IPS DF 4.7 (cell line): ENCODE measurements around the gene SDF4.

ENCODE experiments used
- DNase-seq: peaks from one replicate; pipeline ENCODE4 v3.0.0-alpha.2; 2013; ENCODE audit warnings: low spot score; ENCODE audit errors: extremely low read depth

SDF4 gene

DNA sequence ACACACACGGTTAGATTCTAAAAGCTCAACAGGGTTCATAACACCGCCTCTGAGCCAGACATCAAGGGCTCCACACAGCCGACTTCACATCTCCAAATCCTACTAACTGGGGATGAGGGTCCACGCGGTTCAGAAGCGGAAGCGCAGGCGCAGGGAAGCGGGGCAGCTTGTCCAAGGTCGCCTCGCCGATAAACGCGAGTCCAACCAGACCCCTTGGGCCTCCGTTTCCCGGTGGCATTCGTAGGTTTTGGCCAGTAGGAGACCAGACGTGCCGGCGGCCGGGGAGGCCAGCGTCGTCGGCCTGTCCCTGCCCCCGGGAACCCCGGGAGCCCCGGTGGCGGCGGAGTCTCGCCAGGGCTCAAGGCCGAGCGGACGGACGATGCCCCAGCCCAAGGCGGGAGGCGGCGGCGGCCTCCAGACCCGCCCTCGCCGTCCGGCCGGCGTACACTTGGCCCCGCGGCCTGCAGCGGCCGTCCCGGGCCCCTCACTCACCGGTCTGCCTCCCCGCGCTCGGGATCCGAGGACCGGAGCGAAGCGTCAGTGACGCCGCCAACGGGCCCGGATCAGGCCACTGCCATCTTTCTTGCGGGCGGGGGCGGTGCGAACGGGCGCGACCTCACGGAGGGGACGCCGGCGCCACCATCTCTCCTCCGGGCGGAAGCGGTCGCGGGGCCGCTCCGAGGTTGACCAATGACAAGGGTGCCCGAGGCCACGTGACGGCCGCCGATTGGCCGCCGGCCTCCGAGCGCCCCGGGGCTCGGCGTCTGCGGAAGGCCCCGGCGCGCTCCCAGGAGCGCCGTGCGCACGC is at the start of gene SDF4:
Gene SDF4 (minus strand): TSS at position 602 of the 808 bp plus-strand sequence. CDS start 3,229 bp downstream, outside the sequence.
- DNase-seq = peak; percentile 66

DNA sequence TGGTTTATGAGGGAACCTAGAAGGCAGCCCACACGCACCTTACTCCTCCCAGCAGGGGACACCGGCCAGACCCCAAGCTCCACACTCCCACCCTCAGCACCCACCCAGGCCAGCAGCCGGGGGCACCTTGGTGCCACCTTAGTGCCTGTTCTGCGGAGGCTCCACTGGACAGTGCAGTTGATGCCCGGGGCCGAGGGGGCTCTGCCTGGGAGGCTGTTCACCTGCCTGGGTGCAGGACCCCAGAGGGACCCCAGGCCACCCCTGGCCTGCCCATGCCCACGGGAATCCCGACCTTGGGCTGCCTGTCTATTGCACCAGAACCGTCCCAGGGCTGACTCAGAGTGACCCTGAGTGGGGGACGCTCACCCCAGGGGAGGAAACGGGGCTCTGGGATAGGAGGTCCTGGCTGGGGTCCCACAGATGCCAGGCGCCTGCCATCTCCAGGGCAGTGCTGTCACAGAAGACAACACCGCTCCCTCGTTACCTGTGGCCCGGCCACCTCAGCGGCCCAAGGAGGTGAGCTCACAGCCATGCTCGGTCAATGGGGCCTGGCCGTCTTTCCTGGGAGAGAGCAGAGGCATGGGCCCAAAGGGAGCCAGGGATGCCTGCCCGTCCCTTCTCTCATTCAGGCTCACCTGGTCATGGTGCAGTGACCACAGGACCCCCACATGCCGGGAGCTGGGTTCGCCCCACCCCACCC is 49.1 kb upstream of the SDF4 start:
- no peak for DNase-seq

DNA sequence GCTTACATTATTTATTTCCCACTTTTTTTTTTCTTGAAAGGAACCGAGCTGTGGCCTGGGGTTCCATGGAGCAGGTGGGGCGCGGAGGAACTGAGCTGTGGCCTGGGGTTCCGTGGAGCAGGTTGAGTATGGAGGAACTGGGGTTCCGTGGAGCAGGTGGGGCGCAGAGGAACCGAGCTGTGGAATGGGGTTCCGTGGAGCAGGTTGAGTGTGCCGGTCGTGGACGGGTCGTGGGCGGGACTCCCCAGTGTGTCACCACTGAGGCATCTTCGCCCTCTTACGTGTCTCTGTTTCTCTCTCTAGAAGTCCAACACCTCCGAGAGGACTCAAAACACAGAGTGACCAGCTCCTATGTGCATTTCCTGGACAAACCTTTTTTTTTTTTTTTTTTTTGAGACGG is 47.2 kb upstream of the SDF4 start:
- no peak for DNase-seq

DNA sequence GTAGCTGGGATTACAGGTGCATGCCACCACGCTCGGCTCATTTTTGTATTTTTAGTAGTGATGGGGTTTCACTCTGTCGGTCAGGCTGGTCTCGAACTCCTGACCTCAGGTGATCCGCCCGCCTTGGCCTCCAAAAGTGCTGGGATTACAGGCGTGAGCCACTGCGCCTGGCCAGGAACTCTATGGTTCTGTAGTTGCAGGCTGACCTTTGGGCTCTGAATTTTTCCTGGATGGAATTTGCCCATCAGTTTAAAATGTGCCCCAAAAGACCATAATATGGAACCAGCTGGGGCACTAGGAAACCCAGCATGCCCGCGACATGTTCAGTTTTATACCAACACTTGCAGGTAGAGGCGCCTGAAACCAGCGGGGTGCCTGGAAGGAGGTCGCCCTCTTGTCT is 46.8 kb upstream of the SDF4 start:
- no peak for DNase-seq

DNA sequence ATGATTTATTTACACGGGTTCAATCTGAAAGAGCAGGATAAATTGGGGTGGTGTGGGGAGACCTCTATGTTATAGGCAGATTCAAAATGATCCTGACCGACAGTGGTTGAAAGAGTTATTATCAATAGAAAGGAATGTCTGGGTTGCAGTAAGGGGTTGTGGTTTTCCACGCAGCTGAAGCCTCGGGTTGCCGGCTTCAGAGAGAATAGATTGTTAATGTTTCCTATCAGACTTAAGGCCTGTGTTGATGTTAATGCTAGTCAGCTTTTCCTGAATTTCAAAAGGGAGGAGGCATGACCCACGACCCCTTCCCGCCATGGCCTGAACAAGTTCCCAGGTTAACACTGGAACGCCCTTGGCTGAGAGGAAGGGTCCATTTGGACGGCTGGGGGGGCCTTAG is 44.0 kb upstream of the SDF4 start:
- no peak for DNase-seq

DNA sequence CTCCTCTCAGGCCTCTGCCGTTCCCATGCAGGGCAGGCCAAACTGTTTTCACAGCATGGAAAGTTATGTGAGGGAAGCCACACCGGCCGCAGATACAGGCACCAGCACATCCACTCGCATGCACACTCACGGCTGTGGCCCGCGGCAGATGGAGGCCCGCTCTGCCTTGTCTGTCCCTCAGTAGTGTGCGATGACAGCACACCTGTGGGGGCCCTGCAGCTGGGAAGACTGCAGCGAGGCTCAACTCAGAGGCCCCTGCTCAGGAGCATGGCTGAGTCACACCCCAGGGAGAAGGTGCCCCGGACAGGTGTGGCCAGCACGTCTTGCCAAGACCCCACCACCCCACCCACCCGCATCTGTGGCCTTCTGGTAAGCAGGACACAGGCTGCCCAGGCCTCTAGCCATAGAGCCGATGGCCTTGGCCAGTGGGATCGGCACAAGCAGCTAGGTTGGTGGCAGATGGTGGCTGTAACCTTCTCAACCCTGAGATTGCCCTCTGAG is 43.2 kb upstream of the SDF4 start:
- DNase-seq = no peak

DNA sequence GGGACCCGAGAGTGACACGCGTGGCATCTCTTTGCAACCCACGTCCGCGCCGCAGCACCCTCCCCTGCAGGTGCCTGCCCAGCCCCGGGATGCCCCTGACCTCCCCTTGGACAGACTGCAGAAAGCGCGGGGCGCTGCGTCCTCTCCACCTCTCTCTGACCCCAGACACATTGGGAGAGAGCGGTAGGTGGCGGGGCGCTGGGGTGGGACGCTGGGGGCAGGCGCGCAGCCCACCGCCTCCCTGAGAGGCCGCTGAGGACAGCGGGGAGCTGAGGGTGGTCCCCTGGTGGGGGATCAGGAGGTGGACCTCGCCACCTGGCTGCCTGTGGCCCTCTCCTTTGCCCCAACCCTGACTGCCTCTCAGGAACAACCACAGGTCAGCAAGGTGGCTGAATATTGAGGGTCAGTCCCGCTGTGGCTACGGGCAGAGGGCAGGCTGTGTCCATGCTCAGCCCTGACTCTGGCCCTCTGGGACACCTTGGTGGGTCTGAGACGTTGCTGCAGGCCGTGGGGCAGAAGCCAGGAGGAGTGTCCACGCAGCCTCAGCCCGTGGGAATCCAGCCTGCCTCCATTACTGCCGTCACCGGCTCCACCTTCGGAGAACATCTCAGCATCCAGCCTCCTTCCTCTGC is 42.6 kb upstream of the SDF4 start:
- DNase-seq = no peak

DNA sequence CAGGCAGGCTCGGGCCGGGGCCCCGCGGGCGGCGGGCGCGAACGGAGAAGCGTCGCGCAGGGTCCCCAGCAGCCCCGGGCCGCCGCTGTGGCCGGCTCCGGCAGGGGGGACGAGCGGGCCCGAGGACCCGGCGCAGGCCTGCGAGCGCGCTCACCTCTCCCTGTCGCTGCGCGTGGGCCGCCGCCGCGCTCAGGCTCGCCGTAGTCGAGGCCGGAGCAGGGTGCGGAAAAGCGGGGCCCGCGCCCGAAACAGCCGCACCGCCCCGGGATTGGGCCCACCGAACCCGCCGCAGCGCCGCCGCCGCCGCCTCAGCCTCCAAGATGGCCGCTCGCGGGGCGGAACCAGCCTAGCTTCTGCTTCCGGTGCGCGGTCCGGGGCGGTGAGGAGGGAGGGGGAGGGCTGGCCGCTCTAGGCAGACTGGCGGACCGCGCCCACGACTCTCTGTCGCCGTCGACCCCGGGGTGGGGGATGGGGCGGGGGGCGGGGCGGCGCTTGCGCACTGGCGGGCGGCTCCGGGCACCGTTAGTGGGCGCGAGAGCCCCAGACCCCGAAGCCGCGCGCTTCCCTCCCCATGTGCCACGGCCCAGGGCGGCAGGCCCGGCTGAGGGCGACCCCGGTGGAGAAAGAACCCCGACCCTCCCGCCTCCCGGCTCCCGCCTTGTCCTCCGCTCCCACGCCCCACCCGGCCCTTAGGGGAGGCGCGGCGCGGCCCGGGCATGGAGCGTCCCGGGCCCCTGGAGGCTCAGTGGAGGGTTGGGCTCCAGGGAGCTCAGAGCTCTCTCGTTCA is 41.9 kb upstream of the SDF4 start, which contains the start of gene UBE2J2:
Gene UBE2J2 (minus strand): TSS at position 343 of the 787 bp plus-strand sequence. CDS start 5,862 bp downstream, outside the sequence.
- no peak for DNase-seq

DNA sequence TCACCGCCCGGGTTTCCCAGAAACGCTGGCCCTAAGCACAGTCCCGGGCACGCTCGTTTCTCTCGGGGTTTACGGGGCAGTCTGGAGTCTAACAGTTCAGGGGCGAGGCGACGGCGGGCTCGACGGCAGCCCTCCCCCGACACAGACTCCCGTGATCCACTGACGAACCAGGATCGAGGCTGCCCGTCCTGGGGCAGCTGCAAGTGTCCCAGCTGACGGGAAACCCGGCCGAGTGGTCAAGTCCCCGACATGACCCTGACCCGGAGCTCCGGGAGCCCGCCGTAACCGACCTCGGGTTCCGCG is 41.4 kb upstream of the SDF4 start:
- no peak for DNase-seq

DNA sequence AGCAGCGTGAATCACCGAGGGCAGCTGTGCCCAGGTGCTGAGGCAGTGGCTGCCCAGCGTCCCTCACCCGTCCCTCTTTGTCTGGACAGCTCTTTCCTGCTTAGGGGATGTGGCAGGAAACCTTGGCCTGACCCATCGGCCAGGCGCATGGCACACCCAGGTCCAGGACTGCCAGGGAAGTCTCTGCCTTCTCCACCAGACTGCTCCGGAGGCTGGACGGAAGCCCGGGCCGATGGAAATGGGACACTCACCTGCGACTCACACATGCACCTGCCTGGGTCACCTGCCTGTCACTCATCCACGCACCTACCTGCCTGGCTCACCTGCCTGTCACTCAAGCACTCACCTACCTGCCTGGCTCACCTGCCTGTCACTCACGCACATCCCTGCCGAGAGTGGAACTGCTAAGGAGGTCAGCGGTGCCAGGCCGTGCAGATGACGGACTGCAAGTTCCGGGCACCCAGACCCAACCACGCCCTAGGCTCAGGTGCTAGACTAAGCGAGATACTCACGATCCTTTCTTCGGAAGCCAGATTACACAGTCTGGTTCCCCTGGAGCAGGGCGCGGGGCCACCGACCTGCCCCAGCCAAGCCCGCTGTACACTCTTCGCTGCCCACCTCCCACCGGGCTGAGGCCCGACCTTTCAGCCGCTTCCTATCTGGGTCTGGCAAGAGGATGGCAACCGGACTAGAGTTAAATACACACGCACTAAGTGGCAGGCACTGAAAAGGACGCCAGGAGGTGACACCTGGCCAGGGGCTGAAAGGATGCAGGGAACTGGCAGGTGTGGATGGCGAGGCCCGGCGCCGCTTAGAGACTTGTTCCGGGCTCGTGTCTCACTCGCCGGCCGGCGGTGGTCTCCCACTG is 40.8 kb upstream of the SDF4 start:
- no peak for DNase-seq

- DNase-seq = no peak
Measured at GRCh38 chr1:1270813-1271212, 39.0 kb upstream of the SDF4 start.

GRCh38 chr1:1268284-1268682 is 36.5 kb upstream of the SDF4 start:
- no peak for DNase-seq

DNA sequence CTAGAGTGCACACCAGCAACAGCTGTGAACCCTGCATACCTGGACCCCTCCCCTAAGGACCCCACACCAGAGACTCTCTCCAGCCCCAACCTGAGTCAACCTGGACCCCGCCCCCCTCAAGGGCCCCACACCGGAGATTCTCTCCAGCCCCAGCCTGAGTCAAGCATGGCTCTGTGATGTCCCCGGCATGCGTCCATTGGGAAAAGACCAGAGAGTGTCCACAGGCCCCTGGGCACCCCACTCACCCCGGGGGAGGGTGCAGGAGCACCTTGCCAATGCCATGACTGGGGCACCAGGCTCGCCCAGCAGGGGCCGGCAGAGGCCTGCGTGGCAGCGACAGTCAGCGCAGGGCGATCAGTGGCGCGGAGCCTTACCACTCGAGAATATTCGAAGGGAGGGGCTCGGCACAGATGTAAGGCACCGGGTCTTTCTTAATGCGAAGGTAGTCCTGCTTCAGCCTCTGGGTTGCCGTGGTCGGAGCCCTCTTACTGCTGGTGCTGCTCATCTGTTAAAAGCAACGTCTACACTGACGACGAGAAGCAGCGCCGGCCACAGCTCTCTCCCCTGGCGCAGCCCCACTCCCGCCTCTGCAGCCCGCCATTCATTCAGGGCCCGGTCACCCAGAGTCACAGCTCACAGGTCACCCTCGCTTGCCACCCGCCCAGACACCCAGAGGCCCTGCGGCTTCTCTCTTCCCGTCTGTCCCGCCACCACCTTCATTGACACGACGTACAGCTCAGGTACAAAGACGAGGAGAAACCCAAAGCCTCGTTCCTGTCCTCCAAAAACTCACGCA is 35.9 kb upstream of the SDF4 start:
- DNase-seq = no peak

DNA sequence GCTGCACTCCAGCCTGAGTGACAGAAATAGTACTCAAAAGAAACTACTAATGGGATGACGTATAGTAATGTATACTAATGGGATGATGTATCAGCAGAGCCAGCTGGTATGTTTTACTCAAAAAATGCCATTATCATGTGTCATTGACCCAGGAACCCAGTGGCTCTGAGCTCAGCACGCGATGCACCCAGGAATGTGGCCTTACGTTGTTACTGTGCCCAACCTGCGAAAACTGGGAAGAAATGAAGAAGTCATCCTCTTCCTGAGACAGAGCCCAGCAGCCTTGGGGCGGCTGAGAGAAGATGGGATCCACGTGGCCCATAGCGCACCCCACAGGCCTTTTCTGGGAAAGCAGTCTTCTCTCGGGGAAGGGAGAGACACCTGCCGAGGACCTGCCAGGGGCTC is 33.1 kb upstream of the SDF4 start:
- no peak for DNase-seq

DNA sequence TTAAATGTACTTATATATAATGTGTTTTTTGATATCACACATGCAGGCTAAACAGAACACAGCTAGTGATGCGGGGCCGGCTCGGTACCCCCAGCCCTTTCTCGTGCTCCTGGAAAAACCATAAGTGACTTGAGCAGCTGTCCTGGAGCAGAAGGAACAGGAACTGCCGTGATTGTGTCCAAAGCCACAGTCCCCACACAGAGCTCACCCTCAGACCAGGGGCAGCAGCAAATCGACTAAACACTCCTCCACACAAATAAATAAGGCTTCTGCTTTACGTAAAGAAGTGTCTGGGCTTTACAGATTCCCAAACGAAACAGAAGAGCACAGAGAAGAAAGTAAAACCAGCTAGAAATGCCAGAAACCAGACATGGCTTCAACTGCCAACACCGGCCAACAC is 32.2 kb upstream of the SDF4 start:
- no peak for DNase-seq

DNA sequence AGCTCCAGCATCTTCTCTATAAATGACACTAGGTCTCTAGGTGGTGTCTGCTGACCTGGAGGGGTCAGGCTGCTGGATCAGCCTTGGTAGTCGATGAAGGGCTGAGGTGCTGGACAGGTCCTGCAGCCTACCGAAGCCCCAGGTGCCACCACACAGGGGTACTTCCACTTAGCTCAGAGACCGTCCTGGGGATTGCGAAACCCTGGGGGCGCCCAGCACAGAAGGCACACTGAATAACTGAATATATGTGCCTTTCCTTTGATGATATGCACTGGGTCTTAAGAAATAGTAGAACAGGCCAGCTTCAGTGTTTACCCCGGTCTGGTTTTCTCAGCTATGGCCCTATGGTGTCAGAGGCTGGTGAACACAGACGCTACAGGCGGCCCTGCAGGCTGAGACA is 31.0 kb upstream of the SDF4 start:
- DNase-seq = no peak

GRCh38 chr1:1262071-1262470 is 30.3 kb upstream of the SDF4 start:
- no peak for DNase-seq

- no peak for DNase-seq
Measured at GRCh38 chr1:1260843-1261560, 29.2 kb upstream of the SDF4 start.

- DNase-seq = no peak
Measured at GRCh38 chr1:1259951-1260600, 28.3 kb upstream of the SDF4 start.
